IMR-90 (cell line): ENCODE results near the gene GPX1. TPM values are rescaled to one million over a fixed set of nuclear protein-coding genes. Genes with fewer than 3 reads are reported as not detected.

Experiments used
- CTCF ChIP-seq: conservative IDR thresholded peaks from 2 replicates; pipeline ENCODE4 v1.5.1; 2012; ENCODE audit warnings: mild to moderate bottlenecking, low read depth, low read length, improper control_type of control experiment
- SMC3 ChIP-seq: fragments of 150-350 bp; IDR thresholded peaks from 2 replicates; pipeline ENCODE4 v1.6.1; 2016; ENCODE audit warnings: low read depth, mild to moderate bottlenecking, antibody characterized with exemption, low read length, moderate library complexity
- polyA plus RNA-seq, 3 experiments: library from polyadenylated mRNA; depleted of rRNA; stranded (reverse); fragments of >200 nt; gene quantifications; 2 replicates each; pipeline ENCODE4 v1.2.3, GENCODE V29; 2012; ENCODE audit warnings: low replicate concordance in 1 of 3
- total RNA-seq: library from RNA; depleted of rRNA; stranded (reverse); fragments of >200 nt; gene quantifications from 2 replicates; pipeline ENCODE4 v1.2.3, GENCODE V29; 2012

Gene GPX1
- total and polyA plus RNA-seq, 2 of the 4 experiments (the other 2 are of a cell fraction): 128 to 680 TPM

- TF ChIP-seq CTCF (no peak), SMC3 (no peak)
Measured at GRCh38 chr3:49358217-49358883, at the start of gene GPX1 (continued).
